SW480 (cell line): ENCODE measurements around the gene PFN4.
"Not testable (repeated sequence)": the region's sequence is repeated elsewhere in the genome, so short reads cannot be mapped to it uniquely, and the experiment has no call there.

Experiments
- DNase-seq: peaks from one replicate; pipeline ENCODE4 v3.0.0-alpha.2; 2016; ENCODE audit warnings: low spot score

PFN4 gene

GRCh38 chr2:24123195-24123921, at the start of gene PFN4, which contains the start of gene FAM228B:
Gene PFN4, minus strand, starts transcription at chr2:24123334. Its CDS starts 799 bp downstream, at chr2:24122535.
Gene FAM228B, plus strand, starts transcription at chr2:24123469. Its CDS starts 893 bp downstream, at chr2:24124362.
- peak; percentile 81 for DNase-seq

- DNase-seq = no peak
Observed at GRCh38 chr2:24169023-24169422, 45.9 kb upstream of the PFN4 start.

- peak; percentile 39 for DNase-seq
Observed at GRCh38 chr2:24164416-24164973, 41.4 kb upstream of the PFN4 start.

GRCh38 chr2:24163601-24164000, 40.5 kb upstream of the PFN4 start:
- DNase-seq = no peak

- no peak for DNase-seq
Observed at GRCh38 chr2:24163186-24163585, 40.1 kb upstream of the PFN4 start.

GRCh38 chr2:24162494-24162893, 39.4 kb upstream of the PFN4 start:
- DNase-seq = no peak

GRCh38 chr2:24160761-24161160, 37.6 kb upstream of the PFN4 start:
- DNase-seq = no peak

GRCh38 chr2:24159708-24160107, 36.6 kb upstream of the PFN4 start:
- DNase-seq = no peak

GRCh38 chr2:24158131-24158530, 35.0 kb upstream of the PFN4 start:
- DNase-seq = no peak

- no peak for DNase-seq
Observed at GRCh38 chr2:24153478-24153877, 30.3 kb upstream of the PFN4 start.

GRCh38 chr2:24152413-24153197, 29.5 kb upstream of the PFN4 start:
- no peak for DNase-seq

GRCh38 chr2:24147364-24147763, 24.2 kb upstream of the PFN4 start:
- DNase-seq = no peak

GRCh38 chr2:24140305-24140704, 17.2 kb upstream of the PFN4 start:
- DNase-seq = not testable (repeated sequence)

- no peak for DNase-seq
Observed at GRCh38 chr2:24132543-24132942, 9.4 kb upstream of the PFN4 start.

GRCh38 chr2:24125956-24126355, 2.8 kb upstream of the PFN4 start:
- no peak for DNase-seq

GRCh38 chr2:24123922-24124580, 917 bp upstream of the PFN4 start:
- peak; percentile 35 for DNase-seq

- DNase-seq = no peak
Observed at GRCh38 chr2:24122366-24123194, 554 bp downstream of the PFN4 start.

- no peak for DNase-seq
Observed at GRCh38 chr2:24121469-24121868, 1.7 kb downstream of the PFN4 start.

- DNase-seq = no peak
Observed at GRCh38 chr2:24121066-24121465, 2.1 kb downstream of the PFN4 start.

GRCh38 chr2:24117902-24118301, 5.2 kb downstream of the PFN4 start:
- no peak for DNase-seq

- DNase-seq = no peak
Observed at GRCh38 chr2:24115057-24115456, 8.1 kb downstream of the PFN4 start.
